ENCODE measurements around the gene DCTN1.

DCTN1 gene

GRCh38 chr2:74413001-74413698 is 33.0 kb upstream of the DCTN1 start:
- no peak for DNase-seq

- DNase-seq, result no peak
Observed at GRCh38 chr2:74407682-74408081, 27.6 kb upstream of the DCTN1 start.

GRCh38 chr2:74406035-74406434 is 25.9 kb upstream of the DCTN1 start:
- DNase-seq, result no peak

- no peak for DNase-seq
Observed at GRCh38 chr2:74401891-74402290, 21.8 kb upstream of the DCTN1 start.

GRCh38 chr2:74399785-74400184 is 19.7 kb upstream of the DCTN1 start:
- peak; percentile 22 for DNase-seq

GRCh38 chr2:74396149-74396548 is 16.0 kb upstream of the DCTN1 start:
- DNase-seq, result no peak

- DNase-seq, result no peak
Observed at GRCh38 chr2:74393525-74393924, 13.4 kb upstream of the DCTN1 start.

- no peak for DNase-seq
Observed at GRCh38 chr2:74392449-74392743, 12.3 kb upstream of the DCTN1 start.

- peak; percentile 85 for DNase-seq
Observed at GRCh38 chr2:74391580-74392448, 11.7 kb upstream of the DCTN1 start.

- no peak for DNase-seq
Observed at GRCh38 chr2:74391209-74391579, 11.1 kb upstream of the DCTN1 start.

- no peak for DNase-seq
Observed at GRCh38 chr2:74390606-74391005, 10.5 kb upstream of the DCTN1 start.

GRCh38 chr2:74387346-74387745 is 7.2 kb upstream of the DCTN1 start:
- DNase-seq, result no peak

GRCh38 chr2:74385396-74385795 is 5.3 kb upstream of the DCTN1 start:
- DNase-seq, result no peak

GRCh38 chr2:74384051-74384450 is 3.9 kb upstream of the DCTN1 start:
- DNase-seq, result no peak

GRCh38 chr2:74383254-74383653 is 3.1 kb upstream of the DCTN1 start:
- DNase-seq, result no peak

GRCh38 chr2:74381751-74382150 is 1.6 kb upstream of the DCTN1 start:
- DNase-seq, result no peak

GRCh38 chr2:74378007-74378406 is 2.1 kb downstream of the DCTN1 start:
- no peak for DNase-seq

- DNase-seq, result no peak
Observed at GRCh38 chr2:74375838-74376237, 4.3 kb downstream of the DCTN1 start.

- DNase-seq, result peak; percentile 67
Observed at GRCh38 chr2:74374509-74375205, 5.5 kb downstream of the DCTN1 start.

GRCh38 chr2:74373985-74374384 is 6.1 kb downstream of the DCTN1 start:
- no peak for DNase-seq

- peak; percentile 83 for DNase-seq
Observed at GRCh38 chr2:74373221-74373676, 6.9 kb downstream of the DCTN1 start.

- no peak for DNase-seq
Observed at GRCh38 chr2:74372674-74373073, 7.4 kb downstream of the DCTN1 start.

- DNase-seq, result no peak
Observed at GRCh38 chr2:74371421-74371820, 8.7 kb downstream of the DCTN1 start.

- DNase-seq, result no peak
Observed at GRCh38 chr2:74369976-74370375, 10.1 kb downstream of the DCTN1 start.

Data from NCI-H526 treated with DMSO at 0.1 percent for 48 hours (cell line).